CD4-positive, alpha-beta T cell (primary cell): ENCODE results near the gene CWC25. TPM values are rescaled to one million over a fixed set of nuclear protein-coding genes. Genes with fewer than 3 reads are reported as not detected.

ENCODE experiments used
- ATAC-seq: fragments of 200-7000 bp; cut with Tn5 transposase; one replicate; pipeline ENCODE4 v1.10.0; 2022; ENCODE audit warnings: mild to moderate bottlenecking; ENCODE audit not compliant: poor library complexity
- CTCF ChIA-PET: fragments of 350-600 bp; sonication (Branson Sonifier 250); formaldehyde crosslinking; loops from one replicate; lab custom pipeline; 2021; ENCODE audit warnings: antibody characterized with exemption, inconsistent platforms; lab: Charles Lee
- POLR2A ChIA-PET: fragments of 350-600 bp; sonication (Branson Sonifier 250); formaldehyde crosslinking; loops from one replicate; lab custom pipeline; 2021; ENCODE audit warnings: antibody characterized with exemption, inconsistent platforms; lab: Charles Lee
- DNase-seq, 14 experiments: peaks; one replicate each; pipeline ENCODE4 v3.0.0-alpha.2; 2013 to 2020; ENCODE audit warnings: mixed read lengths in 2 of 14
- H3K27ac ChIP-seq, 2 donors: one replicate each; pipeline versions ENCODE4 v1.5.1 to v1.7.0; 2013; ENCODE audit warnings: low read length in 2 of 2, low read depth in 1 of 2, mild to moderate bottlenecking in 1 of 2
- H3K27me3 ChIP-seq, 2 experiments: 1 replicate in 1 of 2; 2 replicates in 1 of 2; pipeline versions ENCODE4 v1.6.1 to v1.7.0; 2013; ENCODE audit warnings: low read length in 2 of 2, control low read depth in 1 of 2, mild to moderate bottlenecking in 1 of 2, moderate library complexity in 1 of 2; ENCODE audit not compliant: insufficient read depth in 2 of 2, control insufficient read depth in 1 of 2
- H3K36me3 ChIP-seq: one replicate; pipeline ENCODE4 v1.6.1; 2013; ENCODE audit warnings: low read length, control low read depth; ENCODE audit not compliant: insufficient read depth
- H3K4me1 ChIP-seq: one replicate; pipeline ENCODE4 v1.6.1; 2013; ENCODE audit warnings: low read length, control low read depth; ENCODE audit not compliant: insufficient read depth
- H3K4me3 ChIP-seq: one replicate; pipeline ENCODE4 v1.5.1; 2013; ENCODE audit warnings: mild to moderate bottlenecking, low read length, moderate library complexity
- H3K9me3 ChIP-seq, 2 experiments: 1 replicate in 1 of 2; 2 replicates in 1 of 2; pipeline versions ENCODE4 v1.6.1 to v1.7.0; 2013; ENCODE audit warnings: low read length in 2 of 2, mild to moderate bottlenecking in 2 of 2, control low read depth in 1 of 2, moderate library complexity in 1 of 2; ENCODE audit not compliant: control insufficient read depth in 1 of 2, insufficient read depth in 1 of 2
- H3K27ac Mint-ChIP-seq: one replicate; pipeline ENCODE4 v1.8.0; 2020; ENCODE audit warnings: mixed read lengths
- H3K27me3 Mint-ChIP-seq: one replicate; pipeline ENCODE4 v1.8.0; 2021; ENCODE audit warnings: mixed read lengths
- H3K36me3 Mint-ChIP-seq: one replicate; pipeline ENCODE4 v1.8.0; 2021; ENCODE audit warnings: low read depth, mixed read lengths
- H3K4me1 Mint-ChIP-seq: one replicate; pipeline ENCODE4 v1.8.0; 2021; ENCODE audit warnings: low read depth, mixed read lengths
- H3K4me3 Mint-ChIP-seq: one replicate; pipeline ENCODE4 v1.8.0; 2020; ENCODE audit warnings: mild to moderate bottlenecking, mixed read lengths
- H3K9me3 Mint-ChIP-seq: one replicate; pipeline ENCODE4 v1.8.0; 2020; ENCODE audit warnings: mixed read lengths
- intact Hi-C, 2 experiments: fragments of 100-400 bp; cut with DNase I in 1 of 2; cut with micrococcal nuclease in 1 of 2; formaldehyde crosslinking; loops; one replicate each; pipeline versions ENCODE4 v1.15.1 to v1.9.0; 2023 to 2025; cut with DNase I, micrococcal nuclease
- total RNA-seq, 174 experiments: library from RNA in 2 of 174; stranded (reverse) in 2 of 174; gene quantifications; one replicate each; pipeline ENCODE4 v1.2.3 and lab custom pipeline; 2021 to 2026
- TF ChIP-seq, protein P1 (sequence below): fragments of 200-600 bp; IDR thresholded peaks from one replicate; pipeline ENCODE4 v1.8.0; 2022; ENCODE audit warnings: antibody characterized with exemption, mild to moderate bottlenecking

The CWC25 gene
- total RNA-seq, 2 experiments from 2014 or later, result 63.0 to 63.3 TPM

DNA sequence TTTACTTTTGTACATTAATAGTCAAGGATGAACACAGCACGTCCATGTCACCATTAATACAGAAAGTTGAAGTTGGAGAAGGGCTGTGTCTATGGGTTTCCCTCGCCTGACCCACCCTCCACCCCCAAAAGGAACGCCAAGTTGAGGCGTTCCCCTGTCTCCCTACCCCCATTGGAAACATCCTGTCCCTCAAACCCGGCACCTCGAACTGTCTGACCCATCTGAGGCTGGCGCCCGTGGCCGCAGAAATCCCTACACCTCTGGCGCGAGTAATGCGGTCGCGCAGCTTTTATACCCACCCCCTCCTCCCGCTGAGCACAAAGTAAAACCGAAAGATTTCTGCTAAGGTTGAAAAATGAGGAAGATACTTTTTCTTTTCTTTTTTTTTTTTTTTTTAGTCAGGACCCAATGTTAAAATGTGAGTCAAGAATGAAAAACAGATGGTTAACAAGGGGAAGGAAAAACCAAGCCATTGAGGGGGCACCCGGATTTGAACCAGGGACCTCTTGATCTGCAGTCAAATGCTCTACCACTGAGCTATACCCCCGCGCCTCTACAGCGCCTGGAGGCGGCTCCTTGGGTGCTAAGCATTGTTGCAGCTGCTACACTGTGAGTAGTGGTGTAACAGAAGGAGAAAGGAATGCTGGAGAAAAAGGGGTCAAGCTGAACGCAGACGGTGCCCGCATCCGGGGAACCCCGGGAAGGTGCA, 43.9 kb upstream of the CWC25 start:
- Histone ChIP-seq H3K36me3 (peaks cover 21% of the 10 kb centered on the region), H3K4me1 (peaks cover 52% of the 10 kb centered on the region), H3K27me3 (no peaks in the 10 kb centered on the region), H3K4me3 (peak overlapping the region; percentile 97), H3K27ac (peak overlapping the region; percentile 53 to 86), H3K9me3 (no peaks in the 10 kb centered on the region)
- TF ChIP-seq, protein P1, sequence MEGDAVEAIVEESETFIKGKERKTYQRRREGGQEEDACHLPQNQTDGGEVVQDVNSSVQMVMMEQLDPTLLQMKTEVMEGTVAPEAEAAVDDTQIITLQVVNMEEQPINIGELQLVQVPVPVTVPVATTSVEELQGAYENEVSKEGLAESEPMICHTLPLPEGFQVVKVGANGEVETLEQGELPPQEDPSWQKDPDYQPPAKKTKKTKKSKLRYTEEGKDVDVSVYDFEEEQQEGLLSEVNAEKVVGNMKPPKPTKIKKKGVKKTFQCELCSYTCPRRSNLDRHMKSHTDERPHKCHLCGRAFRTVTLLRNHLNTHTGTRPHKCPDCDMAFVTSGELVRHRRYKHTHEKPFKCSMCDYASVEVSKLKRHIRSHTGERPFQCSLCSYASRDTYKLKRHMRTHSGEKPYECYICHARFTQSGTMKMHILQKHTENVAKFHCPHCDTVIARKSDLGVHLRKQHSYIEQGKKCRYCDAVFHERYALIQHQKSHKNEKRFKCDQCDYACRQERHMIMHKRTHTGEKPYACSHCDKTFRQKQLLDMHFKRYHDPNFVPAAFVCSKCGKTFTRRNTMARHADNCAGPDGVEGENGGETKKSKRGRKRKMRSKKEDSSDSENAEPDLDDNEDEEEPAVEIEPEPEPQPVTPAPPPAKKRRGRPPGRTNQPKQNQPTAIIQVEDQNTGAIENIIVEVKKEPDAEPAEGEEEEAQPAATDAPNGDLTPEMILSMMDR, result no peak
- ChIA-PET POLR2A (interaction anchor here (0.6 to 7.9 kb wide), 26 partner anchors 8 to 340 kb away, joined by 3 to 154 read pairs (median 8); partner anchors contain the start of genes FBXO47, MLLT6, PLXDC1 and PSMB3), CTCF (interaction anchor here (0.6 to 4.3 kb wide), 14 partner anchors 15 to 403 kb away, joined by 3 to 30 read pairs (median 4); partner anchors contain the start of genes CWC25 and RPL23)
- H3K4me1 Mint-ChIP-seq, result peaks cover 52% of the 10 kb centered on the region
- H3K27me3 Mint-ChIP-seq, result peaks cover 13% of the 10 kb centered on the region
- intact Hi-C loops, result loop anchor here (1.0 to 5.0 kb wide), 6 partner anchors 16 to 284 kb away; partner anchors contain the start of genes CWC25 (in 2 of the 2), FBXO47 (in 1 of the 2) and RPL23 (in 1 of the 2)
- H3K9me3 Mint-ChIP-seq, result no peaks in the 10 kb centered on the region
- peak overlapping the region; percentile 98 for H3K4me3 Mint-ChIP-seq
- peaks cover 52% of the 10 kb centered on the region for H3K36me3 Mint-ChIP-seq
- peak; percentile 57 for ATAC-seq
- H3K27ac Mint-ChIP-seq, result peak overlapping the region; percentile 95
- peak; percentile 81 to 92 (median 86) for DNase-seq

GRCh38 chr17:38867968-38868816, 43.1 kb upstream of the CWC25 start:
- POLR2A ChIA-PET, result interaction anchor here (0.6 to 7.9 kb wide), 18 partner anchors 9 to 332 kb away, joined by 3 to 154 read pairs (median 8); partner anchors contain the start of genes CWC25, FBXO47, PLXDC1 and RPL19
- H3K36me3 Mint-ChIP-seq, result peaks cover 45% of the 10 kb centered on the region
- no peaks in the 10 kb centered on the region for H3K9me3 ChIP-seq
- H3K9me3 Mint-ChIP-seq, result no peaks in the 10 kb centered on the region
- H3K27ac ChIP-seq, result peak overlapping the region; percentile 53 to 86
- CTCF ChIA-PET, result interaction anchor here (0.7 to 3.8 kb wide), 5 partner anchors 14 to 285 kb away, joined by 3 to 17 read pairs (median 3); partner anchors contain the start of genes LASP1NB and RPL23
- H3K27me3 ChIP-seq, result no peaks in the 10 kb centered on the region
- H3K4me1 ChIP-seq, result peaks cover 44% of the 10 kb centered on the region
- H3K4me3 ChIP-seq, result peak overlapping the region; percentile 97
- H3K36me3 ChIP-seq, result peaks cover 14% of the 10 kb centered on the region
- DNase-seq (peak in 1 of 14 experiments; percentile 47), ATAC-seq (no peak)
- peak overlapping the region; percentile 98 for H3K4me3 Mint-ChIP-seq
- H3K4me1 Mint-ChIP-seq, result peaks cover 44% of the 10 kb centered on the region
- TF ChIP-seq, protein P1, result no peak
- peak overlapping the region; percentile 95 for H3K27ac Mint-ChIP-seq
- H3K27me3 Mint-ChIP-seq, result peaks cover 13% of the 10 kb centered on the region
- intact Hi-C loops, result loop anchor here (2.0 to 5.0 kb wide), 4 partner anchors 41 to 189 kb away; partner anchors contain the start of genes CWC25 (in 2 of the 2) and FBXO47 (in 1 of the 2)
